IMR-90 (cell line): Measurements from ENCODE around the gene ARHGAP12. TPM values are rescaled to one million over a fixed set of nuclear protein-coding genes. Genes with fewer than 3 reads are reported as not detected.
"Not testable (repeated sequence)": the region's sequence is repeated elsewhere in the genome, so short reads cannot be mapped to it uniquely, and the experiment has no call there.

Experiments used
- ATAC-seq: fragments of 200-7000 bp; cut with Tn5 transposase; 2 replicates; pipeline ENCODE4 v1.9.1; 2020; ENCODE audit warnings: low read depth, mild to moderate bottlenecking, moderate library complexity
- BruUV-seq: library from RNA; stranded (reverse); fragments of 400-500 nt; replicated peaks from 2 replicates; lab custom pipeline; 2021; lab: Mats Ljungman, UMichigan
- CTCF ChIA-PET: fragments of 300-600 bp; formaldehyde crosslinking; extraction: SDS; loops from one replicate; lab custom pipeline; 2021; ENCODE audit warnings: antibody characterized with exemption; lab: Yijun Ruan, JAX
- POLR2A ChIA-PET: fragments of 300-600 bp; sonication (Branson Sonifier 250); formaldehyde crosslinking; loops from one replicate; lab custom pipeline; 2022; ENCODE audit warnings: antibody characterized with exemption; ENCODE audit not compliant: unreplicated experiment; lab: Charles Lee
- DNase-seq: peaks from one replicate; pipeline ENCODE4 v3.0.0; 2013
- H2AFZ ChIP-seq: replicated peaks from 2 replicates; pipeline ENCODE3; 2013; ENCODE audit warnings: low read length, mild to moderate bottlenecking; ENCODE audit not compliant: poor library complexity
- H2AK5ac ChIP-seq: 2 replicates; pipeline ENCODE4 v1.6.1; 2013; ENCODE audit warnings: low read depth, low read length, inconsistent platforms
- H2AK9ac ChIP-seq: replicated peaks from 2 replicates; pipeline ENCODE3; 2013; ENCODE audit warnings: mild to moderate bottlenecking, low read depth, low read length, moderate library complexity; ENCODE audit not compliant: poor library complexity
- H2BK120ac ChIP-seq: 2 replicates; pipeline ENCODE4 v1.6.1; 2013; ENCODE audit warnings: low read depth, low read length, inconsistent platforms
- H2BK15ac ChIP-seq: 3 replicates; pipeline ENCODE4 v1.6.1; 2013; ENCODE audit warnings: low read depth, low read length, inconsistent platforms
- H2BK20ac ChIP-seq: 2 replicates; pipeline ENCODE4 v1.6.1; 2013; ENCODE audit warnings: low read depth, mild to moderate bottlenecking, inconsistent platforms, low read length, moderate library complexity
- H2BK5ac ChIP-seq: 2 replicates; pipeline ENCODE4 v1.6.1; 2013; ENCODE audit warnings: mild to moderate bottlenecking, low read depth, low read length, inconsistent platforms; ENCODE audit not compliant: poor library complexity, severe bottlenecking
- H3K14ac ChIP-seq: replicated peaks from 2 replicates; pipeline ENCODE4 v1.6.1; 2013; ENCODE audit warnings: low read depth, low read length, inconsistent platforms
- H3K18ac ChIP-seq: 2 replicates; pipeline ENCODE4 v1.6.1; 2013; ENCODE audit warnings: low read depth, low read length, control low read depth
- H3K23ac ChIP-seq: 2 replicates; pipeline ENCODE4 v1.6.1; 2013; ENCODE audit warnings: low read depth, low read length, inconsistent platforms
- H3K27ac ChIP-seq: 2 replicates; pipeline ENCODE4 v1.5.1; 2013; ENCODE audit warnings: mild to moderate bottlenecking, control low read depth, low read length; ENCODE audit not compliant: insufficient read depth
- H3K27me3 ChIP-seq: 2 replicates; pipeline ENCODE4 v1.6.1; 2013; ENCODE audit warnings: low read length; ENCODE audit not compliant: control insufficient read depth, insufficient read depth
- H3K36me3 ChIP-seq: 2 replicates; pipeline ENCODE4 v1.6.1; 2013; ENCODE audit warnings: low read length, mixed read lengths; ENCODE audit not compliant: control insufficient read depth, insufficient read depth
- H3K4ac ChIP-seq: 2 replicates; pipeline ENCODE4 v1.6.1; 2013; ENCODE audit warnings: low read depth, low read length, inconsistent platforms
- H3K4me1 ChIP-seq: 2 replicates; pipeline ENCODE4 v1.6.1; 2013; ENCODE audit warnings: low read length, mixed read lengths; ENCODE audit not compliant: control insufficient read depth, insufficient read depth
- H3K4me2 ChIP-seq: 2 replicates; pipeline ENCODE4 v1.6.1; 2013; ENCODE audit warnings: low read depth, mild to moderate bottlenecking, control low read depth, low read length, moderate library complexity
- H3K4me3 ChIP-seq: 2 replicates; pipeline ENCODE4 v1.5.1; 2013; ENCODE audit warnings: low read depth, mild to moderate bottlenecking, control low read depth, low read length, moderate library complexity; ENCODE audit not compliant: insufficient read depth
- H3K56ac ChIP-seq: 2 replicates; pipeline ENCODE4 v1.6.1; 2013; ENCODE audit warnings: low read length, inconsistent platforms; ENCODE audit not compliant: insufficient read depth; ENCODE audit errors: extremely low read depth
- H3K79me1 ChIP-seq, 2 experiments: 2 replicates each; pipeline ENCODE4 v1.6.1; 2013; ENCODE audit warnings: low read length in 2 of 2, inconsistent platforms in 1 of 2, low read depth in 1 of 2
- H3K9ac ChIP-seq: 2 replicates; pipeline ENCODE4 v1.6.1; 2013; ENCODE audit warnings: low read depth, low read length, control low read depth
- H3K9me1 ChIP-seq: 2 replicates; pipeline ENCODE4 v1.6.1; 2013; ENCODE audit warnings: low read length, inconsistent platforms; ENCODE audit not compliant: insufficient read depth
- H3K9me3 ChIP-seq: 2 replicates; pipeline ENCODE4 v1.6.1; 2013; ENCODE audit warnings: low read length; ENCODE audit not compliant: control insufficient read depth, insufficient read depth
- H4K20me1 ChIP-seq: 2 replicates; pipeline ENCODE4 v1.6.1; 2013; ENCODE audit warnings: low read length, inconsistent platforms; ENCODE audit not compliant: insufficient read depth
- H4K5ac ChIP-seq: 2 replicates; pipeline ENCODE4 v1.6.1; 2013; ENCODE audit warnings: mild to moderate bottlenecking, low read depth, low read length, control low read depth
- H4K8ac ChIP-seq, 2 experiments: 2 replicates each; pipeline ENCODE4 v1.6.1; 2013; ENCODE audit warnings: low read depth in 2 of 2, low read length in 2 of 2, control low read depth in 1 of 2, inconsistent platforms in 1 of 2
- H4K91ac ChIP-seq: 2 replicates; pipeline ENCODE4 v1.6.1; 2013; ENCODE audit warnings: low read depth, low read length, inconsistent platforms; ENCODE audit not compliant: insufficient read depth
- WGBS, 2 experiments: methylation state at CpG; one replicate each; pipeline versions ENCODE4 v1.1.5 to v1.1.7; 2013; ENCODE audit warnings: missing lambda C conversion rate in 2 of 2; ENCODE audit not compliant: insufficient read length in 1 of 2; ENCODE audit errors: extremely low coverage in 2 of 2; 5-methylcytosine and 5-hydroxymethylcytosine counted together
- dilution Hi-C: fragments of 300-500 bp; cut with HindIII; formaldehyde crosslinking; loops from one replicate; pipeline ENCODE4 v1.14.3; 2018; ENCODE audit warnings: low sequenced_read_pairs; ENCODE audit not compliant: unreplicated experiment
- in situ Hi-C: fragments of 300-500 bp; cut with MboI; formaldehyde crosslinking; loops from 3 replicates; pipeline ENCODE4 v1.14.3; 2019; ENCODE audit warnings: low sequenced_read_pairs, inconsistent platforms, mixed read lengths
- intact Hi-C: fragments of 100-400 bp; cut with micrococcal nuclease; formaldehyde crosslinking; loops from 2 replicates; pipeline ENCODE4 v1.10.0; 2022
- polyA plus RNA-seq, 3 experiments: library from polyadenylated mRNA; depleted of rRNA; stranded (reverse); fragments of >200 nt; gene quantifications; 2 replicates each; pipeline ENCODE4 v1.2.3, GENCODE V29; 2012; ENCODE audit warnings: low replicate concordance in 1 of 3
- total RNA-seq: library from RNA; depleted of rRNA; stranded (reverse); fragments of >200 nt; gene quantifications from 2 replicates; pipeline ENCODE4 v1.2.3, GENCODE V29; 2012

Gene ARHGAP12
- total and polyA plus RNA-seq, 2 of the 4 experiments (the other 2 are of a cell fraction) = 9.0 to 28.5 TPM

DNA sequence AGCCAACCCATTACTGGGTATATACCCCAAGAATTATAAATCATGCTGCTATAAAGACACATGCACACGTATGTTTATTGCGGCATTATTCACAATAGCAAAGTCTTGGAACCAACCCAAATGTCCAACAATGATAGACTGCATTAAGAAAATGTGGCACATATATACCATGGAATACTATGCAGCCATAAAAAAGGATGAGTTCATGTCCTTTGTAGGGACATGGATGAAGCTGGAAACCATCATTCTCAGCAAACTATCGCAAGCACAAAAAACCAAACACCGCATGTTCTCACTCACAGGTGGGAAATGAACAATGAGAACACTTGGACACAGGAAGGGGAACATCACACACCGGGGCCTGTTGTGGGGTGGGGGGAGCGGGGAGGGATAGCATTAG, 32.9 kb downstream of the ARHGAP12 start:
- H2BK20ac ChIP-seq, H4K5ac ChIP-seq, CTCF ChIA-PET, H3K4me3 ChIP-seq, H3K56ac ChIP-seq, dilution Hi-C loops, H2BK5ac ChIP-seq, H3K9ac ChIP-seq, H4K91ac ChIP-seq, H2AK9ac ChIP-seq, H2BK120ac ChIP-seq, BruUV-seq, H3K23ac ChIP-seq, H2AFZ ChIP-seq, H3K27ac ChIP-seq, ATAC-seq, in situ Hi-C loops, H3K4me2 ChIP-seq, H4K8ac ChIP-seq, intact Hi-C loops, H3K9me3 ChIP-seq, H3K18ac ChIP-seq, DNase-seq, H3K14ac ChIP-seq, H3K9me1 ChIP-seq, H3K4ac ChIP-seq, H3K4me1 ChIP-seq, H3K36me3 ChIP-seq, H3K27me3 ChIP-seq, H2BK15ac ChIP-seq, POLR2A ChIA-PET, H2AK5ac ChIP-seq: not testable (repeated sequence)
- Histone ChIP-seq H3K79me1 (peaks cover 21 to 41% of the 10 kb centered on the region in 2 experiments), H4K20me1 (peaks cover 32% of the 10 kb centered on the region)
- WGBS, 2 experiments = no CpG with 5 or more reads among the region's 6 CpGs
